Measurements from ENCODE around the gene IZUMO4. TPM values are rescaled to one million over a fixed set of nuclear protein-coding genes. Genes with fewer than 3 reads are reported as not detected.
"Not testable (repeated sequence)": the region's sequence is repeated elsewhere in the genome, so short reads cannot be mapped to it uniquely, and the experiment has no call there.

IZUMO4 gene
- total RNA-seq, 3 donors from 2014 or later = 3.6 to 12.8 (median 3.7) TPM

DNA sequence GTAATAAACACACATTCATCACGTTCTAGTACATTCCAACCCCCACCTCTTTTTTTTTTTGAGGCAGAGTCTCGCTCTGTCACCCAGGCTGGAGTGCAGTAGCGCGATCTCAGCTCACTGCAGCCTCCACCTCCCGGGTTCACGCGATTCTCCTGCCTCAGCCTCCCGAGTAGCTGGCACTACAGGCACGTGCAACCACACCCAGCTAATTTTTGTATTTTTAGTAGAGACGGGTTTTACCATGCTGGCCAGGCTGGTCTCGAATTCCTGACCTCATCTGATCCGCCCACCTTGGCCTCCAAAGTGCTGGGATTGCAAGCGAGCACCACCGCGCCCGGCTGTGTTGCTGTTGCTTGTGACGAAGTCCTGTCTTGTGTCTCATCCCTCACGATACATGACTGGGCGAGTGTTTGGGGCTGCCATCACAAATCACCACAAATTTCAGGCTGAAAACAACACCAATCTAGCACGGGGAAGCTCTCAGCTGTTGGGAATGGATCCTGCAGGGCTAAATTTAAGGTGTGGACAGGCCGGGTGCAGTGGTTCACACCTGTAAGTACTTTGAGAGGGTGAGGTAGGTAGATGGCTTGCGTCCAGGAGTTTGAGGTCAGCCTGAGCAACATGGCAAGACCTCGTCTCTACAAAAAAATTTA lies 16.3 kb upstream of the IZUMO4 start:
- Histone ChIP-seq H3K4me3 (no peak overlapping the region), H3K36me3 (peaks cover 12% of the 10 kb centered on the region), H3K4me1 (no peaks in the 10 kb centered on the region), H3K27ac (no peak overlapping the region), H3K27me3 (no peaks in the 10 kb centered on the region), H3K9me3 (no peaks in the 10 kb centered on the region)
- DNase-seq (ENCODE audit: low spot score in 2 of 2) = no peak
- intact Hi-C loops (cut with DNase I; ENCODE audit: low total_unique reads) = no loop called here
- TF ChIP-seq POLR2AphosphoS5 (IDR thresholded peaks at IDR 0.05) (no peak), POLR2A (IDR thresholded peaks at IDR 0.05) (no peak), CTCF (IDR thresholded peaks at IDR 0.05) (no peak)

DNA sequence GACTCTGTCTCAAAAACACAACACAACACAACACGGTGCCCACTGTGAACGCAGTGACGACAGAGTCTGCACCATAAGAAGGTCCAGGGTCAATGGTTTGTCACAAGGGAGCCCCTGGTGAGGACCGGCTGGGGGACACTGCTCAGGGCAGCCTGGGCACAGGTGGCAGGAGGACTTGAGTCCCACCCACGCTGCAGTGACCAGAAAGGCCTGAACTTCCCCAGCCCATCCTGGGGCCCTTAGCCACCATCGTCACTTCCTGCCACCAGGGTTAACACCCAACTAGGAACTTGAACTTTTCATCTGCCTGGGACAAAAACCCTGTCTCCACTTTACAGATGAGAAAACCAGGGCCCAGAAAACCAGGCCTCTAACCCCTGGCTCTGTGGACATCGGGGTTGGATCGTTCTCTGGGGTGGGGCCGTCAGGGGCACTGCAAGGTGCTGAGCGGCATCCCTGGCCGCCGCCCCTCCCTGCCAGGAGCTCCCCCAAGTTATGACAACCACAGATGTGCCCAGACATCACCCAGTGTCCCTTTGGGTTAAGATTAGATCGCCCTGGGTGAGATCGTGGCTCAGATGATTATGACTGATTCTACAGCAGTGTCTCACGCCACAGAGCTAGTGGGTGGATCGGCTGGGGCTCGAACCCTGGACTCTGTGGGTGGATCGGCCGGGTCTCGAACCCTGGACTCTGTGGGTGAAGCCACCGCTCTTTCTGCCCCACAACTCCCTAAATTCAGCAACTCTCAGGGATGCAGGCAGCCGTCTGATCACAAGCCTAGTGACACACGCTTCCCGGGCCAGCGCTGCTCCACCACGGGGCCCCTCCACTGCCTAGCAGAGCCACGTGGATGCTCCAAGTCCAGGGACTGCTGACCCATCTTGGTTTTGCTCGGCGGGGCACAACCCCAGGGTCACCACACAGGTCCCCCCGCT lies 14.6 kb upstream of the IZUMO4 start:
- no peak for DNase-seq (ENCODE audit: low spot score in 2 of 2)
- H3K36me3 ChIP-seq = peaks cover 5% of the 10 kb centered on the region
- H3K4me1 ChIP-seq = no peaks in the 10 kb centered on the region
- H3K27ac ChIP-seq = peak overlapping the region in 1 of 2 donors; percentile 58
- TF ChIP-seq POLR2A (IDR thresholded peaks at IDR 0.05) (no peak), POLR2AphosphoS5 (IDR thresholded peaks at IDR 0.05) (no peak), CTCF (IDR thresholded peaks at IDR 0.05) (no peak)
- intact Hi-C loops (cut with DNase I; ENCODE audit: low total_unique reads) = no loop called here
- H3K9me3 ChIP-seq = no peaks in the 10 kb centered on the region
- no peaks in the 10 kb centered on the region for H3K27me3 ChIP-seq
- no peak overlapping the region for H3K4me3 ChIP-seq

DNA sequence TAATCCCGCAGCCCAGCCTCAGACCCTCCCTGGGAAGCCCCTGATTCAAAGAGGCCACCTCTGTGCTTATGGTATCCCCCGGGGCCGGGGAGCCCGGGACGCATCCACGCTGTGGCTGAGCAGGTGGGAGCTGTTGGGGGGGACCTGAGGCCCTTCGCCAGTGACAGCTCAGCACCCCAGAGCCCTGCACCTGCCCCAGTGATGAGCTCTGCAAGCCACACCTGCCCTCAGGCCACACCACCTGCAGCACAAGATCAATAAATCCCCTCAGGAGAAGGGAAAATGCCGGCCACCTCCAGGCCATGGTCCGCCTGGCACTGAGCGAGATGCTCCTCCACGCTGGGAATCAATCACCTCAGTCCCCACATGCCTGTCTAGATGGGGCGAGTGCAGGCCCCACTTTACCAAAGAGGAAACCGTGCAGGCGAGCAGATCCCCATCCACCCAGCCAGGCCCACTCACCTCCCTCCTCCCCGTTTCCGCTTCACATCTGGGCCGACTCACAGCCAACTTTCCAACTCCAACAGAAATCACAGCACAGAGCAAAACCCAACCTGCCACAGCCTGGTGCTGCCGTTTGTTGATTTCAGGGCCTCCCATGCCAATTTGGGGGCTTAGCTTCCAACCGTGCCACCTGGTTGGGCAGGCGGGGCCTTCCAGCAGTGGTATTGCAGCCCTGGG lies 13.4 kb upstream of the IZUMO4 start:
- intact Hi-C loops (cut with DNase I; ENCODE audit: low total_unique reads) = no loop called here
- TF ChIP-seq POLR2A (IDR thresholded peaks at IDR 0.05) (no peak), POLR2AphosphoS5 (IDR thresholded peaks at IDR 0.05) (no peak), CTCF (IDR thresholded peaks at IDR 0.05) (no peak)
- DNase-seq (ENCODE audit: low spot score in 2 of 2) = no peak
- no peaks in the 10 kb centered on the region for H3K27me3 ChIP-seq
- no peaks in the 10 kb centered on the region for H3K9me3 ChIP-seq
- peak overlapping the region; percentile 8 to 39 (median 22) for H3K4me3 ChIP-seq
- no peaks in the 10 kb centered on the region for H3K4me1 ChIP-seq
- peaks cover 2% of the 10 kb centered on the region for H3K36me3 ChIP-seq
- H3K27ac ChIP-seq = peak overlapping the region; percentile 40 to 76

- Histone ChIP-seq H3K27ac (peak overlapping the region in 1 of 2 donors; percentile 79), H3K27me3 (no peaks in the 10 kb centered on the region), H3K36me3 (no peaks in the 10 kb centered on the region), H3K4me3 (peak overlapping the region in 2 of 3 donors; percentile 9 to 23), H3K4me1 (peaks cover 0 to 2% of the 10 kb centered on the region in 2 donors), H3K9me3 (no peaks in the 10 kb centered on the region)
- DNase-seq (ENCODE audit: low spot score in 2 of 2) = peak in 1 of 2 donors; percentile 61
- no peak for TF ChIP-seq POLR2A (IDR thresholded peaks at IDR 0.05)
- peak in 1 of 3 donors; percentile 50 for TF ChIP-seq POLR2AphosphoS5 (IDR thresholded peaks at IDR 0.05)
- TF ChIP-seq CTCF (IDR thresholded peaks at IDR 0.05) = no peak
- intact Hi-C loops (cut with DNase I; ENCODE audit: low total_unique reads) = no loop called here
These were observed 11.6 kb upstream of the IZUMO4 start for GRCh38 chr19:2084993-2085720.

GRCh38 chr19:2086695-2087620 lies 9.8 kb upstream of the IZUMO4 start:
- H3K9me3 ChIP-seq; DNase-seq (ENCODE audit: low spot score in 2 of 2); H3K4me3 ChIP-seq; H3K27me3 ChIP-seq; intact Hi-C loops (cut with DNase I; ENCODE audit: low total_unique reads); H3K36me3 ChIP-seq: not testable (repeated sequence)
- peak overlapping the region; percentile 25 to 68 for H3K27ac ChIP-seq
- H3K4me1 ChIP-seq = peaks cover 0 to 16% of the 10 kb centered on the region in 2 donors
